PC-9 (cell line): Measurements from ENCODE around the gene PRKAA2. TPM values are rescaled to one million over a fixed set of nuclear protein-coding genes. Genes with fewer than 3 reads are reported as not detected.

ENCODE experiments used
- BruUV-seq: library from RNA; stranded (reverse); fragments of 400-500 nt; replicated peaks from 2 replicates; lab custom pipeline; 2021; lab: Mats Ljungman, UMichigan
- CTCF ChIA-PET: fragments of 300-600 bp; sonication (Branson Sonifier 250); formaldehyde crosslinking; loops from one replicate; lab custom pipeline; 2022; ENCODE audit warnings: antibody characterized with exemption; lab: Charles Lee
- POLR2A ChIA-PET: fragments of 300-600 bp; sonication (Branson Sonifier 250); formaldehyde crosslinking; loops from one replicate; lab custom pipeline; 2022; ENCODE audit warnings: antibody characterized with exemption; ENCODE audit not compliant: unreplicated experiment; lab: Charles Lee
- DNase-seq, 2 experiments: peaks; one replicate each; pipeline versions ENCODE4 v3.0.0 to v3.0.0-alpha.2; 2015 to 2022; ENCODE audit warnings: mixed read lengths in 1 of 2
- H2AFZ ChIP-seq: fragments of 200-600 bp; sonication (generic); 2 replicates; pipeline ENCODE4 v1.8.1; 2017; ENCODE audit warnings: antibody characterized with exemption
- H3F3A ChIP-seq: fragments of 200-600 bp; sonication (generic); 2 replicates; pipeline ENCODE4 v1.8.1; 2017; ENCODE audit warnings: antibody characterized with exemption, mild to moderate bottlenecking, low read depth; ENCODE audit not compliant: insufficient read depth
- H3K27ac ChIP-seq: fragments of 200-600 bp; sonication (generic); 2 replicates; pipeline ENCODE4 v1.6.1; 2016; ENCODE audit warnings: mixed run types
- H3K27me3 ChIP-seq: fragments of 200-600 bp; sonication (generic); 2 replicates; pipeline ENCODE4 v1.6.1; 2016; ENCODE audit warnings: low read depth, mixed run types; ENCODE audit not compliant: insufficient read depth
- H3K36me3 ChIP-seq: fragments of 200-600 bp; sonication (generic); 2 replicates; pipeline ENCODE4 v1.6.1; 2016; ENCODE audit warnings: low read depth, mixed run types
- H3K4me1 ChIP-seq: fragments of 200-600 bp; sonication (generic); replicated peaks from 2 replicates; pipeline ENCODE4 v1.6.1; 2016; ENCODE audit warnings: mixed run types; ENCODE audit not compliant: insufficient read depth
- H3K4me2 ChIP-seq: fragments of 200-600 bp; sonication (generic); 2 replicates; pipeline ENCODE4 v1.6.1; 2017; ENCODE audit warnings: mixed run types
- H3K4me3 ChIP-seq: fragments of 200-600 bp; sonication (generic); 2 replicates; pipeline ENCODE4 v1.6.1; 2016; ENCODE audit warnings: mixed run types
- H3K79me2 ChIP-seq: fragments of 200-600 bp; sonication (generic); 2 replicates; pipeline ENCODE4 v1.6.1; 2017; ENCODE audit warnings: low read depth, mixed run types
- H3K9me2 ChIP-seq: fragments of 200-600 bp; sonication (generic); 2 replicates; pipeline ENCODE4 v1.8.1; 2017; ENCODE audit warnings: mild to moderate bottlenecking; ENCODE audit not compliant: insufficient read depth
- H3K9me3 ChIP-seq: fragments of 200-600 bp; sonication (generic); 2 replicates; pipeline ENCODE4 v1.8.1; 2016; ENCODE audit warnings: low read depth; ENCODE audit not compliant: insufficient read depth
- H4K20me1 ChIP-seq: fragments of 200-600 bp; sonication (generic); 2 replicates; pipeline ENCODE4 v1.8.1; 2017; ENCODE audit not compliant: insufficient read depth
- CTCF ChIP-seq: fragments of 200-600 bp; sonication (generic); conservative IDR thresholded peaks from 2 replicates; pipeline ENCODE4 v1.6.1; 2017; ENCODE audit warnings: mixed run types, antibody characterized with exemption, mild to moderate bottlenecking, moderate library complexity
- EZH2 ChIP-seq: fragments of 200-600 bp; sonication (generic); IDR thresholded peaks from 2 replicates; pipeline ENCODE4 v1.8.0; 2017; ENCODE audit warnings: antibody characterized with exemption, low read depth
- intact Hi-C: fragments of 100-400 bp; cut with micrococcal nuclease; formaldehyde crosslinking; loops from one replicate; pipeline ENCODE4 v1.10.0; 2022; ENCODE audit not compliant: unreplicated experiment
- total RNA-seq: library from RNA; stranded (reverse); gene quantifications from 2 replicates; pipeline ENCODE4 v1.2.3, GENCODE V29; 2021

PRKAA2 gene
- total RNA-seq, 1 experiment from 2014 or later, result 5.0 TPM

- ChIA-PET CTCF (no interaction called here), POLR2A (no interaction called here)
- H3K27ac ChIP-seq, result no peak overlapping the region
These were observed 30.6 kb downstream of the PRKAA2 start for GRCh38 chr1:56675763-56676162.

GRCh38 chr1:56676571-56677035 lies 31.5 kb downstream of the PRKAA2 start:
- no peak overlapping the region for H3K4me2 ChIP-seq
- TF ChIP-seq EZH2, result no peak
- TF ChIP-seq CTCF, result no peak
- H4K20me1 ChIP-seq, result no peaks in the 10 kb centered on the region
- 0 out of 2 replicates have a peak, but pooled peaks cover 3% of the 10 kb centered on the region for H3F3A ChIP-seq
- no peaks in the 10 kb centered on the region for H3K9me2 ChIP-seq
- POLR2A ChIA-PET, result no interaction called here
- no TSS peak for BruUV-seq
- intact Hi-C loops, result no loop called here
- H3K27ac ChIP-seq, result no peak overlapping the region
- H3K27me3 ChIP-seq, result no peaks in the 10 kb centered on the region
- H3K4me1 ChIP-seq, result no peaks in the 10 kb centered on the region
- DNase-seq, result peak in 1 of 2 experiments; percentile 50
- no peaks in the 10 kb centered on the region for H3K9me3 ChIP-seq
- H2AFZ ChIP-seq, result no peak overlapping the region
- peaks cover 10% of the 10 kb centered on the region; the same call in 1 of the 2 replicates for H3K36me3 ChIP-seq
- CTCF ChIA-PET, result no interaction called here
- no peaks in the 10 kb centered on the region; the same call in 1 of the 2 replicates for H3K79me2 ChIP-seq
- H3K4me3 ChIP-seq, result no peak overlapping the region

More at GRCh38 chr1:56675763-56676162, 30.6 kb downstream of the PRKAA2 start:
- no TSS peak for BruUV-seq
- Histone ChIP-seq H2AFZ (no peak overlapping the region), H3K27me3 (no peaks in the 10 kb centered on the region), H3K79me2 (no peaks in the 10 kb centered on the region; the same call in 1 of the 2 replicates), H3K4me2 (no peak overlapping the region), H3K9me2 (no peaks in the 10 kb centered on the region), H3K36me3 (peaks cover 10% of the 10 kb centered on the region; the same call in 1 of the 2 replicates), H3K4me1 (no peaks in the 10 kb centered on the region), H3F3A (0 out of 2 replicates have a peak, but pooled peaks cover 3% of the 10 kb centered on the region), H3K9me3 (no peaks in the 10 kb centered on the region), H3K4me3 (no peak overlapping the region), H4K20me1 (no peaks in the 10 kb centered on the region)
- no peak for TF ChIP-seq EZH2
- TF ChIP-seq CTCF, result no peak
- intact Hi-C loops, result no loop called here
- no peak for DNase-seq

GRCh38 chr1:56683569-56683968 lies 38.5 kb downstream of the PRKAA2 start:
- H3K36me3 ChIP-seq, result peaks cover 7% of the 10 kb centered on the region; the same call in 1 of the 2 replicates
- no peaks in the 10 kb centered on the region for H3K9me3 ChIP-seq
- no TSS peak for BruUV-seq
- no peaks in the 10 kb centered on the region for H3K27me3 ChIP-seq
- H2AFZ ChIP-seq, result no peak overlapping the region
- H3K4me3 ChIP-seq, result no peak overlapping the region
- CTCF ChIA-PET, result no interaction called here
- POLR2A ChIA-PET, result no interaction called here
- no peak overlapping the region for H3K4me2 ChIP-seq
- no peaks in the 10 kb centered on the region for H4K20me1 ChIP-seq
- H3K4me1 ChIP-seq, result peaks cover 31% of the 10 kb centered on the region
- no peak for DNase-seq
- peaks cover 7% of the 10 kb centered on the region; the same call in 1 of the 2 replicates for H3K79me2 ChIP-seq
- TF ChIP-seq EZH2 (no peak), CTCF (no peak)
- intact Hi-C loops, result no loop called here
- H3K9me2 ChIP-seq, result no peaks in the 10 kb centered on the region
- peaks cover 13% of the 10 kb centered on the region for H3F3A ChIP-seq
- H3K27ac ChIP-seq, result no peak overlapping the region
